ENCODE data around the gene ALDH1L1. TPM values are rescaled to one million over a fixed set of nuclear protein-coding genes. Genes with fewer than 3 reads are reported as not detected.

ALDH1L1 gene
- 10 to 100 TPM in 1 of 6 donors, 1 to 10 TPM in 5; 2.4 to 11.5 (median 4.7) TPM for total RNA-seq

DNA sequence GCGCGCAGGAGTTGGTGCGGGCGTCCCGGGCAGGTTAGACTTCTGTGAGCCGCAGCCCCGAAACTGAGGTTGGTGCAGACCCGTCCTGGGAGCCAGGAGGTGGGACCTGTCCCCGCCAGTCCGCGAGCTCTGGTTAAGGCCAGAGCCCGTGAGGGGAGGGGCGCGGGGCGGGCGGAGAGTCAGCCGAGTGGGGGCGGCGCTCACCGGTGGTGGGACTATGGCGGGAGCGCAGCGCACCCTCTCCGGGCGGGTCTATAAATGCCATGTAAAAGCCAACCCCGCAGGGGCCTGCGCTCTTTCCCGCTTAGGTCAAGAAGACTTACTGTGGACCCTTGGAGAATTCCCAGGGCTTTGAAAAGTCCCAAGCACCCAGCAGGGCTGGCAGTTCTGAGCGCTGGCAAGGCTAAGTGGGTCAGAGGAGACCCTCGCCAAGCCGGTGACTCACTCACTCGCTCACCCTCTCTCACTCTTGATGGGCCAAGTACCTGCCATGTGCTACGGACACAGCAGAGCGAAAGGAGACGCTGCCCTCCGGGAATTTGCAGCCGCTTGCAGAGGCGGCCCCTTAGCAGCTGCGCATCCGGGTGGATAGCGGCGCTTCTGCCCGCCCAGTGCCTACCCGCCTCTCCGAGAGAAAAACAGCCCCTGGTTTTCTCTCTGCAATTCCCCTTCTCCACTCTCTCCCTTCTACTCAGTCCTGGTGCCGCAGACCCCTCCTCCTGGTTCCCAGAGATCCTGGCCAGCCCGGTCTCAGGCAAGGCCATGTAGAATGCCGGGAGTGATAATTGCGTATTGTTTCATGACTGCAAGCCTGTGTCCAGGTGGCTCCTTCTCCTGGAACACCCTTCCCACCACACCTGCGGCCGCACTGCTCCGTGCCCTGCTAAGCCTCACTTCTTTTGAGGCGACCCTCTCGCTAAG, at the start of gene ALDH1L1:
Gene ALDH1L1 (minus strand): TSS at position 110 of the 921 bp plus-strand sequence. CDS start 19,607 bp downstream, outside the sequence.
- H3K9me3 ChIP-seq, result no peaks in the 10 kb centered on the region
- WGBS, 2 donors, result 8 to 11% methylated on average over 19 to 49 of the region's 54 CpGs
- H3K27me3 ChIP-seq, result peaks cover 0 to 5% (median under 1%) of the 10 kb centered on the region in 4 donors
- H3K4me3 ChIP-seq, result peak within 1 kb of the TSS; percentile 9 to 53 (median 45)
- ATAC-seq (ENCODE audit: low FRiP score in 2 of 2) (peak; percentile 79 to 82), DNase-seq (peak; percentile 73 to 90)
- H3K27ac ChIP-seq, result peak within 1 kb of the TSS in 3 of 4 donors; percentile 57 to 79 (median 60)
- H3K4me1 ChIP-seq, result peaks cover 0 to 27% (median 13%) of the 10 kb centered on the region in 4 donors
- no peaks in the 10 kb centered on the region for H3K36me3 ChIP-seq
- TF ChIP-seq POLR2AphosphoS5 (IDR thresholded peaks at IDR 0.05) (peak in 1 of 2 donors; percentile 5), EP300 (IDR thresholded peaks at IDR 0.05) (no peak)
- TF ChIP-seq, protein P1, sequence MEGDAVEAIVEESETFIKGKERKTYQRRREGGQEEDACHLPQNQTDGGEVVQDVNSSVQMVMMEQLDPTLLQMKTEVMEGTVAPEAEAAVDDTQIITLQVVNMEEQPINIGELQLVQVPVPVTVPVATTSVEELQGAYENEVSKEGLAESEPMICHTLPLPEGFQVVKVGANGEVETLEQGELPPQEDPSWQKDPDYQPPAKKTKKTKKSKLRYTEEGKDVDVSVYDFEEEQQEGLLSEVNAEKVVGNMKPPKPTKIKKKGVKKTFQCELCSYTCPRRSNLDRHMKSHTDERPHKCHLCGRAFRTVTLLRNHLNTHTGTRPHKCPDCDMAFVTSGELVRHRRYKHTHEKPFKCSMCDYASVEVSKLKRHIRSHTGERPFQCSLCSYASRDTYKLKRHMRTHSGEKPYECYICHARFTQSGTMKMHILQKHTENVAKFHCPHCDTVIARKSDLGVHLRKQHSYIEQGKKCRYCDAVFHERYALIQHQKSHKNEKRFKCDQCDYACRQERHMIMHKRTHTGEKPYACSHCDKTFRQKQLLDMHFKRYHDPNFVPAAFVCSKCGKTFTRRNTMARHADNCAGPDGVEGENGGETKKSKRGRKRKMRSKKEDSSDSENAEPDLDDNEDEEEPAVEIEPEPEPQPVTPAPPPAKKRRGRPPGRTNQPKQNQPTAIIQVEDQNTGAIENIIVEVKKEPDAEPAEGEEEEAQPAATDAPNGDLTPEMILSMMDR (IDR thresholded peaks at IDR 0.05), result no peak

DNA sequence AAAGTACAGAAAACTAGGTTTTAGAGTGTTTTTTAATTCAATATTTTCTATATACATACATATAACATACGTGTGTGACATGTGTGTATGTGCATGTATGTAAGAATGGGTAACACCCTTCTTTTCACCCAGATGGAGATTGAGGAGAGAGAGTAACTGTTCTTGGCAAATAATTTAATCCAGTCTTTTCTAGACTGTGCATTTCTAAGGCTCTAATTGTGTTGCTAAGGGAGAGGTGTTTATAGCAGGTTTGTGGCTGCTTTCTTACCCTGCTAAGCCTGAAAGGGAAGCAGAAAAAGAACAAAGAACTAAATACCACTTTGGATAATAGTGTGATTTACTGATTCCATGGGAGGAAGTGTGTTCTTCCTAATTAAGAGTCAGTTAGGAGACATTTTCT, 46.0 kb upstream of the ALDH1L1 start:
- H3K4me1 ChIP-seq, result no peaks in the 10 kb centered on the region
- H3K27ac ChIP-seq, result no peak overlapping the region
- no peaks in the 10 kb centered on the region for H3K36me3 ChIP-seq
- no peaks in the 10 kb centered on the region for H3K27me3 ChIP-seq
- H3K4me3 ChIP-seq, result no peak overlapping the region
- DNase-seq (no peak), ATAC-seq (ENCODE audit: low FRiP score in 2 of 2) (no peak)
- 0 to 82% methylated on average over 1 of the region's 1 CpG for WGBS, 2 donors
- no peaks in the 10 kb centered on the region for H3K9me3 ChIP-seq
- TF ChIP-seq EP300 (IDR thresholded peaks at IDR 0.05), result no peak
- no peak for TF ChIP-seq POLR2AphosphoS5 (IDR thresholded peaks at IDR 0.05)
- TF ChIP-seq POLR2A (IDR thresholded peaks at IDR 0.05), result no peak
- TF ChIP-seq, protein P1 (IDR thresholded peaks at IDR 0.05), result no peak

DNA sequence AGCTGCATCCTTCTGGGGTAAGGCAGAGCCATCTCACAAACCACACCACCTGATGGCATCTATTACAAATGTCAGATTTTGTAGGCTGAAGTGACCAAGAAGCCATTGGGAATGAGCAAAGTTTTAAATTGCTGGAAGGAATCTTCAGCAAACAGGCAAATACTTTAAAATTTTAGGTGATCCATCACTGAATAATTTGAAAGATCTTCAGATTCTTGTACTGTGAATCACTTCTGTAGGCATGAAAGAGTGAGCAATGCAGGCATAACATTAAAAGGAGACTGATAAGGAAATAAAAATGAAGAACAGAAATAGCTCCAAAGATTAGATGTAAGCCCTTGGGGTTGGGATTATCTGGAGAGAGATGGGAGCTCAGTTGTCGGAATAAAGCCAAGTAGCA, 36.0 kb upstream of the ALDH1L1 start:
- 91 to 100% methylated on average over 1 of the region's 1 CpG for WGBS, 2 donors

DNA sequence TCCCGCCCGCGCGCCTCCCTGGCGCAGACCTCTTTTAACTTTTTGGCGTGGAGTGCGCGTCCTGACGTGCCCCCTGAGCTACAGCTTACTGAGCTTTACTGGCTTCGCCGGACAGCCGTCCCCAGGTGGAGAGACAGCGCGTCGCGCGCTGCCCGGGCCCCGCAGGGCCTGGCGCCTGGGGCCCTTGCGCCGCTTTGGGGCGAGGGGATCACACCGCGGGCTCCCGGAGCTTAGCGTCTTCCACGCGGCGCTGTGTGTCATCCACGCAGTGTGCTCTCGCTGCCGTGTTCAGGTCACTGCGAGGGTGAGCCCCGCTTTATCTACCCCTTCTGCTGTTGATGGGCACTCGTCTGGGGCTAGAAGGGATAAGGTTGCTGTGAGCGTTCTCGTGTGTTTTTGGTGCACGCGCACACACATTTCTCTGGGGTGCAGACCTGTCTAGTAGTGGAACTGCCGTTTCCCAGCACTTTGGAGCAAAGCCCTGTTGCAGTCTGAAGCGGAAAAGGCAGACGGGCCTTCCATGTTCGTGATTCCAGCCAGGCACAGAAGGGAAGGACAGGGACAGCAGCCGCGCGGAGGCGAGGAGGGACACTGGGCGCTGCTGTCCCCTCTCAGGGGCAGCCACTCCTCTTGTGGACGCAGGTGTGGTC, 33.1 kb upstream of the ALDH1L1 start:
- DNase-seq (peak in 1 of 2 donors; percentile 46), ATAC-seq (ENCODE audit: low FRiP score in 2 of 2) (peak in 1 of 2 donors; percentile 55)
- H3K27me3 ChIP-seq, result peaks cover 0 to 13% (median 2%) of the 10 kb centered on the region in 4 donors
- peaks cover 11 to 20% (median 19%) of the 10 kb centered on the region in 4 donors for H3K4me1 ChIP-seq
- H3K9me3 ChIP-seq, result no peaks in the 10 kb centered on the region
- H3K27ac ChIP-seq, result peak overlapping the region; percentile 58 to 78 (median 71)
- H3K4me3 ChIP-seq, result peak overlapping the region; percentile 22 to 53 (median 44)
- no peaks in the 10 kb centered on the region for H3K36me3 ChIP-seq
- TF ChIP-seq POLR2A (IDR thresholded peaks at IDR 0.05) (no peak), POLR2AphosphoS5 (IDR thresholded peaks at IDR 0.05) (no peak), EP300 (IDR thresholded peaks at IDR 0.05) (no peak)
- TF ChIP-seq, protein P1 (IDR thresholded peaks at IDR 0.05), result no peak
- WGBS, 2 donors, result 10 to 18% methylated on average over 20 to 47 of the region's 50 CpGs

More for the DNA sequence above, 36.0 kb upstream of the ALDH1L1 start:
- DNase-seq, result no peak
- H3K27ac ChIP-seq, result no peak overlapping the region
- no peaks in the 10 kb centered on the region for H3K36me3 ChIP-seq
- no peak for ATAC-seq (ENCODE audit: low FRiP score in 2 of 2)
- peaks cover 0 to 13% (median 2%) of the 10 kb centered on the region in 4 donors for H3K27me3 ChIP-seq
- H3K4me1 ChIP-seq, result peaks cover 11 to 17% (median 15%) of the 10 kb centered on the region in 4 donors
- H3K4me3 ChIP-seq, result no peak overlapping the region
- no peaks in the 10 kb centered on the region for H3K9me3 ChIP-seq
- no peak for TF ChIP-seq EP300 (IDR thresholded peaks at IDR 0.05)
- no peak for TF ChIP-seq POLR2AphosphoS5 (IDR thresholded peaks at IDR 0.05)
